K562 (cell line): ENCODE data around the gene NR3C1. TPM values are rescaled to one million over a fixed set of nuclear protein-coding genes. Genes with fewer than 3 reads are reported as not detected.

Source experiments
- BHLHE40 ChIP-seq: IDR thresholded peaks from 2 replicates; pipeline ENCODE4 v1.6.1; 2011; ENCODE audit warnings: low read length, improper control_type of control experiment
- BRD4 ChIP-seq: fragments of 200-600 bp; sonication (generic); IDR thresholded peaks from 2 replicates; pipeline ENCODE4 v1.6.1; 2017; ENCODE audit warnings: inconsistent platforms
- CREB1 ChIP-seq, 2 experiments: sonication (generic) in 1 of 2; formaldehyde crosslinking in 1 of 2; IDR thresholded peaks; 2 replicates each; pipeline versions ENCODE4 v1.6.1 to v1.8.0; 2012 to 2022; ENCODE audit warnings: inconsistent platforms in 1 of 2, mild to moderate bottlenecking in 1 of 2, missing genetic modification reagents in 1 of 2, moderate library complexity in 1 of 2
- ELF1 ChIP-seq: fragments of 200-800 bp; sonication (Bioruptor generic); IDR thresholded peaks from 2 replicates; pipeline ENCODE4 v1.6.1; 2016; ENCODE audit warnings: missing genetic modification characterization, missing compliant biosample characterization
- PHB2 ChIP-seq: fragments of 450-650 bp; IDR thresholded peaks from 2 replicates; pipeline ENCODE4 v1.6.1; 2017; ENCODE audit warnings: low read depth
- ZNF140 ChIP-seq: fragments of 250-450 bp; sonication (Bioruptor Pico); IDR thresholded peaks from 2 replicates; pipeline ENCODE4 v1.8.0; 2021; ENCODE audit warnings: moderate library complexity, mild to moderate bottlenecking, inconsistent platforms
- ZNF280A ChIP-seq: fragments of 450-650 bp; IDR thresholded peaks from 2 replicates; pipeline ENCODE4 v1.6.1; 2018; ENCODE audit warnings: mild to moderate bottlenecking, low read depth; ENCODE audit not compliant: partially characterized antibody
- polyA plus RNA-seq, 8 experiments: library from polyadenylated mRNA; depleted of rRNA in 4 of 8; stranded (reverse) in 5 of 8; unstranded in 3 of 8; fragments of >200 nt; fragmentation: Nextera tagmentation in 2 of 8; fragmentation: Illumina TruSeq in 1 of 8; extraction: Ambion mirVana in 2 of 8; extraction: Trizol in 1 of 8; gene quantifications; 2 replicates each; pipeline versions ENCODE4 v1.2.1 to v1.2.3, GENCODE V29; 2011 to 2014; ENCODE audit warnings: inconsistent platforms in 1 of 8, missing spikeins in 1 of 8
- total RNA-seq, 7 experiments: library from RNA; depleted of rRNA in 6 of 7; stranded (reverse); fragments of >200 nt in 6 of 7; fragmentation: Illumina TruSeq in 2 of 7; extraction: Trizol in 2 of 7; gene quantifications; 2 replicates each; pipeline versions ENCODE4 v1.2.1 to v1.2.3, GENCODE V29; 2011 to 2021; ENCODE audit warnings: low replicate concordance in 1 of 7
- TF ChIP-seq, protein P1 (sequence below), 2 experiments: fragments of 150-350 bp in 1 of 2; IDR thresholded peaks; 2 replicates each; pipeline ENCODE4 v1.6.1; 2012 to 2016; ENCODE audit warnings: low read depth in 2 of 2, low read length in 2 of 2, mild to moderate bottlenecking in 1 of 2, moderate library complexity in 1 of 2
- TF ChIP-seq, protein P2 (sequence below): fragments of 450-650 bp; IDR thresholded peaks from 2 replicates; pipeline ENCODE4 v1.6.1; 2016; ENCODE audit warnings: mild to moderate bottlenecking, moderate library complexity

Gene NR3C1
- total and polyA plus RNA-seq, 9 of the 15 experiments (the other 6 are each of a cell fraction or from before 2014, with no cell fraction given), result 8.2 to 36.0 (median 15.0) TPM

GRCh38 chr5:143403593-143404415 lies at the start of gene NR3C1 (continued):
- TF ChIP-seq, protein P1, sequence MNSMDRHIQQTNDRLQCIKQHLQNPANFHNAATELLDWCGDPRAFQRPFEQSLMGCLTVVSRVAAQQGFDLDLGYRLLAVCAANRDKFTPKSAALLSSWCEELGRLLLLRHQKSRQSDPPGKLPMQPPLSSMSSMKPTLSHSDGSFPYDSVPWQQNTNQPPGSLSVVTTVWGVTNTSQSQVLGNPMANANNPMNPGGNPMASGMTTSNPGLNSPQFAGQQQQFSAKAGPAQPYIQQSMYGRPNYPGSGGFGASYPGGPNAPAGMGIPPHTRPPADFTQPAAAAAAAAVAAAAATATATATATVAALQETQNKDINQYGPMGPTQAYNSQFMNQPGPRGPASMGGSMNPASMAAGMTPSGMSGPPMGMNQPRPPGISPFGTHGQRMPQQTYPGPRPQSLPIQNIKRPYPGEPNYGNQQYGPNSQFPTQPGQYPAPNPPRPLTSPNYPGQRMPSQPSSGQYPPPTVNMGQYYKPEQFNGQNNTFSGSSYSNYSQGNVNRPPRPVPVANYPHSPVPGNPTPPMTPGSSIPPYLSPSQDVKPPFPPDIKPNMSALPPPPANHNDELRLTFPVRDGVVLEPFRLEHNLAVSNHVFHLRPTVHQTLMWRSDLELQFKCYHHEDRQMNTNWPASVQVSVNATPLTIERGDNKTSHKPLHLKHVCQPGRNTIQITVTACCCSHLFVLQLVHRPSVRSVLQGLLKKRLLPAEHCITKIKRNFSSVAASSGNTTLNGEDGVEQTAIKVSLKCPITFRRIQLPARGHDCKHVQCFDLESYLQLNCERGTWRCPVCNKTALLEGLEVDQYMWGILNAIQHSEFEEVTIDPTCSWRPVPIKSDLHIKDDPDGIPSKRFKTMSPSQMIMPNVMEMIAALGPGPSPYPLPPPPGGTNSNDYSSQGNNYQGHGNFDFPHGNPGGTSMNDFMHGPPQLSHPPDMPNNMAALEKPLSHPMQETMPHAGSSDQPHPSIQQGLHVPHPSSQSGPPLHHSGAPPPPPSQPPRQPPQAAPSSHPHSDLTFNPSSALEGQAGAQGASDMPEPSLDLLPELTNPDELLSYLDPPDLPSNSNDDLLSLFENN (IDR thresholded peaks at IDR 0.05; ENCODE audit: low read depth in 2 of 2, low read length in 2 of 2), result peak in 1 of 2 experiments; percentile 10; a peak in 1 of 4 replicates
- TF ChIP-seq, protein P2, sequence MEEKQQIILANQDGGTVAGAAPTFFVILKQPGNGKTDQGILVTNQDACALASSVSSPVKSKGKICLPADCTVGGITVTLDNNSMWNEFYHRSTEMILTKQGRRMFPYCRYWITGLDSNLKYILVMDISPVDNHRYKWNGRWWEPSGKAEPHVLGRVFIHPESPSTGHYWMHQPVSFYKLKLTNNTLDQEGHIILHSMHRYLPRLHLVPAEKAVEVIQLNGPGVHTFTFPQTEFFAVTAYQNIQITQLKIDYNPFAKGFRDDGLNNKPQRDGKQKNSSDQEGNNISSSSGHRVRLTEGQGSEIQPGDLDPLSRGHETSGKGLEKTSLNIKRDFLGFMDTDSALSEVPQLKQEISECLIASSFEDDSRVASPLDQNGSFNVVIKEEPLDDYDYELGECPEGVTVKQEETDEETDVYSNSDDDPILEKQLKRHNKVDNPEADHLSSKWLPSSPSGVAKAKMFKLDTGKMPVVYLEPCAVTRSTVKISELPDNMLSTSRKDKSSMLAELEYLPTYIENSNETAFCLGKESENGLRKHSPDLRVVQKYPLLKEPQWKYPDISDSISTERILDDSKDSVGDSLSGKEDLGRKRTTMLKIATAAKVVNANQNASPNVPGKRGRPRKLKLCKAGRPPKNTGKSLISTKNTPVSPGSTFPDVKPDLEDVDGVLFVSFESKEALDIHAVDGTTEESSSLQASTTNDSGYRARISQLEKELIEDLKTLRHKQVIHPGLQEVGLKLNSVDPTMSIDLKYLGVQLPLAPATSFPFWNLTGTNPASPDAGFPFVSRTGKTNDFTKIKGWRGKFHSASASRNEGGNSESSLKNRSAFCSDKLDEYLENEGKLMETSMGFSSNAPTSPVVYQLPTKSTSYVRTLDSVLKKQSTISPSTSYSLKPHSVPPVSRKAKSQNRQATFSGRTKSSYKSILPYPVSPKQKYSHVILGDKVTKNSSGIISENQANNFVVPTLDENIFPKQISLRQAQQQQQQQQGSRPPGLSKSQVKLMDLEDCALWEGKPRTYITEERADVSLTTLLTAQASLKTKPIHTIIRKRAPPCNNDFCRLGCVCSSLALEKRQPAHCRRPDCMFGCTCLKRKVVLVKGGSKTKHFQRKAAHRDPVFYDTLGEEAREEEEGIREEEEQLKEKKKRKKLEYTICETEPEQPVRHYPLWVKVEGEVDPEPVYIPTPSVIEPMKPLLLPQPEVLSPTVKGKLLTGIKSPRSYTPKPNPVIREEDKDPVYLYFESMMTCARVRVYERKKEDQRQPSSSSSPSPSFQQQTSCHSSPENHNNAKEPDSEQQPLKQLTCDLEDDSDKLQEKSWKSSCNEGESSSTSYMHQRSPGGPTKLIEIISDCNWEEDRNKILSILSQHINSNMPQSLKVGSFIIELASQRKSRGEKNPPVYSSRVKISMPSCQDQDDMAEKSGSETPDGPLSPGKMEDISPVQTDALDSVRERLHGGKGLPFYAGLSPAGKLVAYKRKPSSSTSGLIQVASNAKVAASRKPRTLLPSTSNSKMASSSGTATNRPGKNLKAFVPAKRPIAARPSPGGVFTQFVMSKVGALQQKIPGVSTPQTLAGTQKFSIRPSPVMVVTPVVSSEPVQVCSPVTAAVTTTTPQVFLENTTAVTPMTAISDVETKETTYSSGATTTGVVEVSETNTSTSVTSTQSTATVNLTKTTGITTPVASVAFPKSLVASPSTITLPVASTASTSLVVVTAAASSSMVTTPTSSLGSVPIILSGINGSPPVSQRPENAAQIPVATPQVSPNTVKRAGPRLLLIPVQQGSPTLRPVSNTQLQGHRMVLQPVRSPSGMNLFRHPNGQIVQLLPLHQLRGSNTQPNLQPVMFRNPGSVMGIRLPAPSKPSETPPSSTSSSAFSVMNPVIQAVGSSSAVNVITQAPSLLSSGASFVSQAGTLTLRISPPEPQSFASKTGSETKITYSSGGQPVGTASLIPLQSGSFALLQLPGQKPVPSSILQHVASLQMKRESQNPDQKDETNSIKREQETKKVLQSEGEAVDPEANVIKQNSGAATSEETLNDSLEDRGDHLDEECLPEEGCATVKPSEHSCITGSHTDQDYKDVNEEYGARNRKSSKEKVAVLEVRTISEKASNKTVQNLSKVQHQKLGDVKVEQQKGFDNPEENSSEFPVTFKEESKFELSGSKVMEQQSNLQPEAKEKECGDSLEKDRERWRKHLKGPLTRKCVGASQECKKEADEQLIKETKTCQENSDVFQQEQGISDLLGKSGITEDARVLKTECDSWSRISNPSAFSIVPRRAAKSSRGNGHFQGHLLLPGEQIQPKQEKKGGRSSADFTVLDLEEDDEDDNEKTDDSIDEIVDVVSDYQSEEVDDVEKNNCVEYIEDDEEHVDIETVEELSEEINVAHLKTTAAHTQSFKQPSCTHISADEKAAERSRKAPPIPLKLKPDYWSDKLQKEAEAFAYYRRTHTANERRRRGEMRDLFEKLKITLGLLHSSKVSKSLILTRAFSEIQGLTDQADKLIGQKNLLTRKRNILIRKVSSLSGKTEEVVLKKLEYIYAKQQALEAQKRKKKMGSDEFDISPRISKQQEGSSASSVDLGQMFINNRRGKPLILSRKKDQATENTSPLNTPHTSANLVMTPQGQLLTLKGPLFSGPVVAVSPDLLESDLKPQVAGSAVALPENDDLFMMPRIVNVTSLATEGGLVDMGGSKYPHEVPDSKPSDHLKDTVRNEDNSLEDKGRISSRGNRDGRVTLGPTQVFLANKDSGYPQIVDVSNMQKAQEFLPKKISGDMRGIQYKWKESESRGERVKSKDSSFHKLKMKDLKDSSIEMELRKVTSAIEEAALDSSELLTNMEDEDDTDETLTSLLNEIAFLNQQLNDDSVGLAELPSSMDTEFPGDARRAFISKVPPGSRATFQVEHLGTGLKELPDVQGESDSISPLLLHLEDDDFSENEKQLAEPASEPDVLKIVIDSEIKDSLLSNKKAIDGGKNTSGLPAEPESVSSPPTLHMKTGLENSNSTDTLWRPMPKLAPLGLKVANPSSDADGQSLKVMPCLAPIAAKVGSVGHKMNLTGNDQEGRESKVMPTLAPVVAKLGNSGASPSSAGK, result 0 out of 2 replicates have a peak, but pooled peaks have one; percentile 5
- TF ChIP-seq ZNF280A, result no peak
- peak; percentile 70 for TF ChIP-seq BHLHE40
- TF ChIP-seq BRD4, result no peak
- TF ChIP-seq ZNF140 (CRISPR knock-in tag), result no peak
- peak; percentile 47 for TF ChIP-seq CREB1 (IDR thresholded peaks at IDR 0.05)
- 0 out of 2 replicates have a peak, but pooled peaks have one; percentile 37 for TF ChIP-seq CREB1 (CRISPR knock-in tag; IDR thresholded peaks at IDR 0.05)
- no peak for TF ChIP-seq PHB2
- 0 out of 2 replicates have a peak, but pooled peaks have one; percentile 17 for TF ChIP-seq ELF1
